Breast epithelium (tissue), 3 donors: ENCODE measurements around the gene TEKTIP1.

Experiments
- POLR2A ChIP-seq: fragments of 450-650 bp; IDR thresholded peaks from one replicate; pipeline ENCODE4 v1.6.1; 2016; ENCODE audit warnings: antibody characterized with exemption, mild to moderate bottlenecking, moderate library complexity
- POLR2AphosphoS5 ChIP-seq, 3 donors: sonication (generic); formaldehyde crosslinking; IDR thresholded peaks; one replicate each; pipeline ENCODE4 v1.6.1; 2017; ENCODE audit warnings: antibody characterized with exemption in 3 of 3
- TF ChIP-seq, protein P1 (sequence below), 3 donors: fragments of 450-650 bp; IDR thresholded peaks; one replicate each; pipeline ENCODE4 v1.5.1; 2016 to 2017; ENCODE audit warnings: antibody characterized with exemption in 3 of 3, mild to moderate bottlenecking in 3 of 3, moderate library complexity in 3 of 3

- TF ChIP-seq, protein P1, sequence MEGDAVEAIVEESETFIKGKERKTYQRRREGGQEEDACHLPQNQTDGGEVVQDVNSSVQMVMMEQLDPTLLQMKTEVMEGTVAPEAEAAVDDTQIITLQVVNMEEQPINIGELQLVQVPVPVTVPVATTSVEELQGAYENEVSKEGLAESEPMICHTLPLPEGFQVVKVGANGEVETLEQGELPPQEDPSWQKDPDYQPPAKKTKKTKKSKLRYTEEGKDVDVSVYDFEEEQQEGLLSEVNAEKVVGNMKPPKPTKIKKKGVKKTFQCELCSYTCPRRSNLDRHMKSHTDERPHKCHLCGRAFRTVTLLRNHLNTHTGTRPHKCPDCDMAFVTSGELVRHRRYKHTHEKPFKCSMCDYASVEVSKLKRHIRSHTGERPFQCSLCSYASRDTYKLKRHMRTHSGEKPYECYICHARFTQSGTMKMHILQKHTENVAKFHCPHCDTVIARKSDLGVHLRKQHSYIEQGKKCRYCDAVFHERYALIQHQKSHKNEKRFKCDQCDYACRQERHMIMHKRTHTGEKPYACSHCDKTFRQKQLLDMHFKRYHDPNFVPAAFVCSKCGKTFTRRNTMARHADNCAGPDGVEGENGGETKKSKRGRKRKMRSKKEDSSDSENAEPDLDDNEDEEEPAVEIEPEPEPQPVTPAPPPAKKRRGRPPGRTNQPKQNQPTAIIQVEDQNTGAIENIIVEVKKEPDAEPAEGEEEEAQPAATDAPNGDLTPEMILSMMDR (IDR thresholded peaks at IDR 0.05), result no peak
- TF ChIP-seq POLR2A (no peak), POLR2AphosphoS5 (IDR thresholded peaks at IDR 0.05) (no peak)
Observed at GRCh38 chr19:3524904-3525451, 14.0 kb upstream of the TEKTIP1 start.
